HG02885 (cell line): ENCODE results near the gene OAS1.

Experiments used
- ATAC-seq: cut with Tn5 transposase; IDR thresholded peaks from one replicate; pipeline ENCODE4 v1.9.1; 2021; ENCODE audit warnings: mild to moderate bottlenecking; ENCODE audit not compliant: unreplicated experiment, poor library complexity

The OAS1 gene

DNA sequence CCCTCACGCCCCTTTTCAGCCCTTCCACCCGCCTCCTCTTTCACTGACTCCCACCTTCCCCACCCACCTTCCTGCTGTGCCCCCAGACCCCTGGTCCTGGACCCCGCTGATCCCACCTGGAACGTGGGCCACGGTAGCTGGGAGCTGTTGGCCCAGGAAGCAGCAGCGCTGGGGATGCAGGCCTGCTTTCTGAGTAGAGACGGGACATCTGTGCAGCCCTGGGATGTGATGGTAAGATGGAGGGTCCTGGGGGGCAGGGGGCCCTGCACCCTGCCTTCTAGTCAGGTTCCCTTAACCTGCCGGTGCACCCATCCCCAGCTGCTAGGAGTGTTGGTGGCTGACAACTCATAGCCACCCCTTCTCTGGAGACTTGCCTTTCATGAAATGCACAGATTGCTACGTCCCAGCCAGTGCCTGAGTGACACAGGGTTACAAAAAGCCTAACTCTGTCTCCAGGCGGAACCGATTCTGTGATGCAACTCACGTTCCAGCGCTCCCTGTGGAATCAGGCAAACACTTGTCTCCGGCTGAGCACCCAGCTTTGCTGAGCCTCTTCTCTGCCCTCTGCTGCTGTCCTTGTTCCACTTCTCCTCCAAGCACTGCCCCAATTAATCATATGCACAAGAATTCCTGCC lies 56.6 kb downstream of the OAS1 start:
- ATAC-seq: no peak

DNA sequence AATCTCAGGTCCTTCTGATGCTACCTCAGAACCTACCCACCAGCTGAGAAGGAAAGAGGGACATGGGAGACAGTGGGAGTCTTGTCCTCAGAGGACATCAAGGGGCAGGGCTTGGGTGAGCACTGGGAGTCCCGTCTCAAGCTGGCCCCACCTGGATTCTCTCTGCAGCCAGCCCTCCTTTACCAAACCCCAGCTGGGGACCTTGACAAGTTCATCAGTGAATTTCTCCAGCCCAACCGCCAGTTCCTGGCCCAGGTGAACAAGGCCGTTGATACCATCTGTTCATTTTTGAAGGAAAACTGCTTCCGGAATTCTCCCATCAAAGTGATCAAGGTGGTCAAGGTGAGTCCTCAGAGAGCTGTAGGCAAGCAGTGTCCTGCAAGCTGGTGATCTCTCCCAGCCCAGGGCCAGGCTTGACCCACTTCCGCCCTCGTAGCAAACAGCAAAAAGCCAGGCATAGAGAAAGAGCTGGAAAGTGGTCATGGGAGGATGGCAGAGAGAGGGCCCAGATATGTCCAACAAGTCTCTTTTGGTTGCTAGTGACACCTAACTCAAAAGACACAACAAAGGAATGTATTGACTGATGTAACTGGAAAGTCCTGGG lies 57.4 kb downstream of the OAS1 start:
- no peak for ATAC-seq

DNA sequence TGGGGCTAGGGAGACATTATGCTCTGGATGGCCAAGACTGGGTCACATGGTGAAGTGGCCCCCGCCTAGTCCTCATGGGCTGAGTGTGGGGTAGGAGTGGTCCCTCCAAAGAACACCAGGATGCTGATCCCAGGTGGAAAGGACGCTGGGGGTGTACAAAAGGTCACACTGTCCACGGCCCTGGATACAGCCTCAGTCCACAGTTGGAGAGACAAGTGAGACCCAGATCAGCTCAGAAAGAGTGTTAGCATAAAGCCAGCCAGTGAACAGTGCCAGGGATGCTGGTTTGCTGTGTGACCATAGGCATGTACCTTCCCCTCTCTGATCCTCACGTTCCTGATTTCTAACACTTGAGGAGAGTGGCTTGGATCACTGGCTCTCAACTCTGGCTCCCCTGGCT lies 58.2 kb downstream of the OAS1 start:
- no peak for ATAC-seq

DNA sequence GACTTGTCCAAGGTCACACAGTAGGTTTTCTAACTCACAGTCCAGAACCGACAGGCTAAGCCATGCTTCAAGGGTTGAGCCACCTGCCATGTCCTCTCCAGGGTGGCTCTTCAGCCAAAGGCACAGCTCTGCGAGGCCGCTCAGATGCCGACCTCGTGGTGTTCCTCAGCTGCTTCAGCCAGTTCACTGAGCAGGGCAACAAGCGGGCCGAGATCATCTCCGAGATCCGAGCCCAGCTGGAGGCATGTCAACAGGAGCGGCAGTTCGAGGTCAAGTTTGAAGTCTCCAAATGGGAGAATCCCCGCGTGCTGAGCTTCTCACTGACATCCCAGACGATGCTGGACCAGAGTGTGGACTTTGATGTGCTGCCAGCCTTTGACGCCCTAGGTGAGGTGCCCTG lies 58.9 kb downstream of the OAS1 start:
- no peak for ATAC-seq

DNA sequence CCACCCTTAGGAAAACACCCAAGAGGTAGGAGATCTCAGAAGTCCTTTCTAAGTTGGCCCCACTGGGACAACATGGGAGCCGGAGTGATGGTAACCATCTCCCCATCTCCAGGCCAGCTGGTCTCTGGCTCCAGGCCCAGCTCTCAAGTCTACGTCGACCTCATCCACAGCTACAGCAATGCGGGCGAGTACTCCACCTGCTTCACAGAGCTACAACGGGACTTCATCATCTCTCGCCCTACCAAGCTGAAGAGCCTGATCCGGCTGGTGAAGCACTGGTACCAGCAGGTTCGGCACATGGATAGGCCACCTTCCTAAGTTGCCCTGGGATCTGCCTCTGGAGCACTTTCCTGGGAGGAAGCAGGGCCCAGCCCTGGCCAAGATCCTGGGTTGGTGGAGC lies 60.5 kb downstream of the OAS1 start:
- no peak for ATAC-seq

DNA sequence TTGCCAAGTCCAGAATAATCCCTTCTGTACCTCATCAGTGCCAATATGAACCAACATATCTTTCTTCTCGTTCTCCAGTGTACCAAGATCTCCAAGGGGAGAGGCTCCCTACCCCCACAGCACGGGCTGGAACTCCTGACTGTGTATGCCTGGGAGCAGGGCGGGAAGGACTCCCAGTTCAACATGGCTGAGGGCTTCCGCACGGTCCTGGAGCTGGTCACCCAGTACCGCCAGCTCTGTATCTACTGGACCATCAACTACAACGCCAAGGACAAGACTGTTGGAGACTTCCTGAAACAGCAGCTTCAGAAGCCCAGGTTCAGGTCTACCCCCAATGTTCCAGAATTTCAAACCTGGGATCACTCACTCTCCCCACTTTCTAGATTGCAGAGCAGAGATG lies 61.1 kb downstream of the OAS1 start:
- no peak for ATAC-seq
